ENCODE data around the gene POU6F2.

The POU6F2 gene

DNA sequence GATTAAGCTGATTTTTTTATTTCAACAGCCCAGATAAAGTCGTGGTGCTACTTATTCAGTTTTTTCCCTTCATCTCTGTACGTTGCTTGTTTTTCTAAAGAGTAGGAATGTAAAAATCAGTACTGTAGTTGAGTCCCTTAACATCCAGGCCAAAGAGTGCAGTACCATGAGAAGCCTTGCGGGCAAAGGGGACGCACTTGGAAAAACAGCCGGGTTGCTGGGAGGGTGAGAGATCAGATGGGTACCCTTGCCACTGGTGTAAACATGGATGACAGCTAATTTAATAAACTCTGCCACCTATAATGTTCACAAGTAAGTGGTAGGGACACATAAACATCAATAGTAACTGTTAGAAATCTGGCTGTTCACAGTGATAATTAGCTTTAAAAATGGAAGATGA lies 175.9 kb downstream of the POU6F2 start:
- no peak overlapping the region for H3K4me3 ChIP-seq (ENCODE audit: low read depth, low read length)

GRCh38 chr7:39154815-39155214 lies 177.1 kb downstream of the POU6F2 start:
- TF ChIP-seq, protein P1, sequence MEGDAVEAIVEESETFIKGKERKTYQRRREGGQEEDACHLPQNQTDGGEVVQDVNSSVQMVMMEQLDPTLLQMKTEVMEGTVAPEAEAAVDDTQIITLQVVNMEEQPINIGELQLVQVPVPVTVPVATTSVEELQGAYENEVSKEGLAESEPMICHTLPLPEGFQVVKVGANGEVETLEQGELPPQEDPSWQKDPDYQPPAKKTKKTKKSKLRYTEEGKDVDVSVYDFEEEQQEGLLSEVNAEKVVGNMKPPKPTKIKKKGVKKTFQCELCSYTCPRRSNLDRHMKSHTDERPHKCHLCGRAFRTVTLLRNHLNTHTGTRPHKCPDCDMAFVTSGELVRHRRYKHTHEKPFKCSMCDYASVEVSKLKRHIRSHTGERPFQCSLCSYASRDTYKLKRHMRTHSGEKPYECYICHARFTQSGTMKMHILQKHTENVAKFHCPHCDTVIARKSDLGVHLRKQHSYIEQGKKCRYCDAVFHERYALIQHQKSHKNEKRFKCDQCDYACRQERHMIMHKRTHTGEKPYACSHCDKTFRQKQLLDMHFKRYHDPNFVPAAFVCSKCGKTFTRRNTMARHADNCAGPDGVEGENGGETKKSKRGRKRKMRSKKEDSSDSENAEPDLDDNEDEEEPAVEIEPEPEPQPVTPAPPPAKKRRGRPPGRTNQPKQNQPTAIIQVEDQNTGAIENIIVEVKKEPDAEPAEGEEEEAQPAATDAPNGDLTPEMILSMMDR (IDR thresholded peaks at IDR 0.05; ENCODE audit: low read depth, low read length), result no peak
- H3K4me3 ChIP-seq (ENCODE audit: low read depth, low read length), result no peak overlapping the region

More for the DNA sequence above, 175.9 kb downstream of the POU6F2 start:
- TF ChIP-seq, protein P1 (IDR thresholded peaks at IDR 0.05; ENCODE audit: low read depth, low read length), result no peak

DNA sequence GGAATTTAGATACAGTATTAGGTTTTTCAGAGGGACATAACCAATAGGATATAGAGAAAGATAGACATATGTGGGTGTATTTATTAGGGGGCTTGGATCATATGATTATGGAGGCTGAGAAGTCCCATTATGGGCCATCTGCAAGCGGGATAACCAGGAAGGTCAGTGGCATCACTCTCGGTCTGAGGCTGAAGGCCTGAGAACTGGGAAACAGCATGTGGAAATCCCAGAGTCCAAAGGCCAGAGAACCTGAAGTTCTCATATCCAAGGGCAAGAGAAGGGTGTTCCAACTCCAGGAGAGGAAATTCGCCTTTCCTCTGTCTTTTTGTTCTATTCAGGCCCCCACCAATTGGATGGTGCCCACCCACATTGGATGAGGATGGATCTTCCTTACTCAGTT lies 180.7 kb downstream of the POU6F2 start:
- TF ChIP-seq, protein P1 (IDR thresholded peaks at IDR 0.05; ENCODE audit: low read depth, low read length), result no peak
- H3K4me3 ChIP-seq (ENCODE audit: low read depth, low read length), result no peak overlapping the region

DNA sequence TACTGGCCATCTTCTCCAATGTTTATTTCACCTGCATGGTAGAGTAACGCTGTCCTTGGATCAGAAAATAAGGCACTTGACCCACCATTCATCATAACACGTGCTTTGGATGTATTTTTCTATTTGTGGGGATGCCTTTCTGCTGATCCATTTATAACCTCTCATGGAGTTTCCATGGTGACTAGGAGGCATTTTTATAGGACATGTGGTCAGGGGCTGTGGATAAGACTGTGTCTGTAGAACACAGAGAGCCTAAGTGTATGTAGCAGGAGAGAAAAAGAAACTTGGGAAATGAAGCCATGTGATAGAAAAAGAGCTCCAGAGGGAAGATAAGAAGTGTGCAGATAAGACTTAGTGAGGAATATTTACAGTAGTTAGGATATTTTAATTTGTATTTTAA lies 184.2 kb downstream of the POU6F2 start:
- no peak overlapping the region for H3K4me3 ChIP-seq (ENCODE audit: low read depth, low read length)
- TF ChIP-seq, protein P1 (IDR thresholded peaks at IDR 0.05; ENCODE audit: low read depth, low read length), result no peak

DNA sequence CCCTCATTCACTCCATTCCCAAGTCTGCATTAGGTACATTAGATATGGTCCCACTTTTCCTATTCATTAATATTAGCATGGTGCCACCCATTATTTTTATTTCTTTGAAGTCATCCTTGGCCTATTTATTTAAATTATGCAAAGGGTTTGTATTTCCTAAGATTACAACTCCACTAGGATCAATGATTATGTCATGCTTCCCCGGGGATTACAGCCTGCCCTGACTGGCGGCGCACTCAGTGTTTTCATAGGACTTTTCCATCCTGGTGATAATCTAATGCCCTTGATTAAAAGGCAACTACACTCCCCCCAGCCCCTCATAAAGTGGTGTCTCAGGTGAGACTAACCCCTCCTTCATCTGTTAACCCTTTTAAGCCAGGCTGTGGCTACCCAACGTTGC lies 187.2 kb downstream of the POU6F2 start:
- no peak overlapping the region for H3K4me3 ChIP-seq (ENCODE audit: low read depth, low read length)
- TF ChIP-seq, protein P1 (IDR thresholded peaks at IDR 0.05; ENCODE audit: low read depth, low read length), result no peak

GRCh38 chr7:39168403-39169098 lies 190.8 kb downstream of the POU6F2 start:
- TF ChIP-seq, protein P1 (IDR thresholded peaks at IDR 0.05; ENCODE audit: low read depth, low read length), result no peak

DNA sequence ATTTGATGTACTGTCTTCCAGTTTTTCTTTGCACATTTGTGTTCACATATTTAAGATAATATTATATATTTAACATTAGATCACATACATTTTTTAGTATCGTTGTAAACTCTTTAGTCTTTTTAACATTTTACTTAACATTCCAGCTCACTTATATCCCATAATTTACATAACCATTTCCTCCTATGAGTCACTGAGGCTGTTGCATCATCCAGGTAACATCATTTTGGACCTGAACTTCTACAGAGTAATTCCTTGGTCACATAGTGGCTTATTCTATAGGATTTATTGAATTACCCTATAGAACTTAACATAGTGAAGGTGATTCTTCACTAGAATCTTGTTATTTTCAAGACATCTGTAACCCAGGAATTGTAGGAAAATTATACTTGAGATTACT lies 194.4 kb downstream of the POU6F2 start:
- no peak overlapping the region for H3K4me3 ChIP-seq (ENCODE audit: low read depth, low read length)
- TF ChIP-seq, protein P1 (IDR thresholded peaks at IDR 0.05; ENCODE audit: low read depth, low read length), result no peak

More at GRCh38 chr7:39168403-39169098, 190.8 kb downstream of the POU6F2 start:
- H3K4me3 ChIP-seq (ENCODE audit: low read depth, low read length), result no peak overlapping the region

Data from WI38 (cell line).